Gastroesophageal sphincter (tissue), 4 donors: ENCODE data around the gene LSAMP. TPM values are rescaled to one million over a fixed set of nuclear protein-coding genes. Genes with fewer than 3 reads are reported as not detected.

Source experiments
- ATAC-seq: fragments of 150-250 bp; one replicate; pipeline ENCODE4 v1.9.1; 2016; ENCODE audit warnings: mild to moderate bottlenecking, moderate library complexity
- H3K27ac ChIP-seq, 4 donors: fragments of 200-600 bp; sonication (generic) in 3 of 4; 1 replicate in 3 of 4; 2 replicates in 1 of 4; pipeline ENCODE4 v1.5.1; 2016 to 2019
- H3K27me3 ChIP-seq: fragments of 200-600 bp; sonication (generic); one replicate; pipeline ENCODE4 v1.5.1; 2019
- H3K36me3 ChIP-seq, 2 donors: fragments of 200-600 bp; sonication (generic); one replicate each; pipeline ENCODE4 v1.5.1; 2019; ENCODE audit warnings: control low read depth in 1 of 2
- H3K4me1 ChIP-seq, 3 donors: fragments of 200-600 bp; sonication (generic); 1 replicate in 2 of 3; 2 replicates in 1 of 3; pipeline ENCODE4 v1.5.1; 2016 to 2019; ENCODE audit warnings: control low read depth in 2 of 3
- H3K4me3 ChIP-seq, 2 donors: fragments of 200-600 bp; sonication (generic); one replicate each; pipeline ENCODE4 v1.5.1; 2019; ENCODE audit warnings: mild to moderate bottlenecking in 1 of 2, moderate library complexity in 1 of 2
- H3K9me3 ChIP-seq, 3 donors: fragments of 200-600 bp; sonication (generic); one replicate each; pipeline ENCODE4 v1.5.1; 2017 to 2019; ENCODE audit warnings: control low read depth in 2 of 3
- EP300 ChIP-seq: sonication (generic); formaldehyde crosslinking; IDR thresholded peaks from one replicate; pipeline ENCODE4 v1.6.1; 2017; ENCODE audit warnings: antibody characterized with exemption, mild to moderate bottlenecking
- POLR2A ChIP-seq, 2 donors: fragments of 450-650 bp; IDR thresholded peaks; one replicate each; pipeline ENCODE4 v1.6.1; 2017; ENCODE audit warnings: antibody characterized with exemption in 2 of 2, mild to moderate bottlenecking in 2 of 2, moderate library complexity in 1 of 2
- POLR2AphosphoS5 ChIP-seq: sonication (generic); formaldehyde crosslinking; IDR thresholded peaks from one replicate; pipeline ENCODE4 v1.6.1; 2017; ENCODE audit warnings: antibody characterized with exemption
- WGBS, 2 donors: methylation state at CpG; one replicate each; pipeline ENCODE4 v1.1.5; 2018; ENCODE audit warnings: low coverage in 1 of 2; 5-methylcytosine and 5-hydroxymethylcytosine counted together
- total RNA-seq, 4 donors: library from RNA; depleted of rRNA; stranded (reverse); fragments of >200 nt; gene quantifications; one replicate each; pipeline ENCODE4 v1.1.0, GENCODE V29; 2016
- TF ChIP-seq, protein P1 (sequence below), 4 experiments: fragments of 200-600 bp in 2 of 4; fragments of 450-650 bp in 2 of 4; sonication (generic) in 1 of 4; IDR thresholded peaks; one replicate each; pipeline ENCODE4 v1.5.1; 2017 to 2019; ENCODE audit warnings: antibody characterized with exemption in 4 of 4, mild to moderate bottlenecking in 2 of 4, moderate library complexity in 2 of 4

LSAMP gene
- total RNA-seq, 4 donors from 2014 or later = 1.5 to 9.3 (median 3.6) TPM

DNA sequence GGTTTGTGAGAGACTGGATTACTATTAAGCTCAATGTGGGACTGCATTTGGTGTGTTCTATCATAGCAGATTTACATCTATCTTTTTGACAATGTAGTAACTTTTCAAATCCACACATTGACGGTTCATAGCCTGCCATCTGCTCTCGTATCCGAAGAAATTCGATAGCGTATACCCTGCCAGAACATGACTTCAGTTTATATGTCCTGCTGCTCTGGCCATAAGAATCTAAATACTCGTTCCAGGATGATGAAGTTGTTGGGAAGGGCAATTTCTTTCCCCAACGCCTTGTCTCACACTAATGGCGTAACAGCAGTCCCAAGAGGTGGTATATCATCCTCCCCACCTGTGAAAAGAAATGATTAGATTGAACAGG, 180.0 kb downstream of the LSAMP start:
- no peaks in the 10 kb centered on the region for H3K36me3 ChIP-seq
- no peak overlapping the region for H3K4me3 ChIP-seq
- H3K9me3 ChIP-seq = no peaks in the 10 kb centered on the region
- H3K27me3 ChIP-seq = no peaks in the 10 kb centered on the region
- TF ChIP-seq EP300 = no peak
- no peak for TF ChIP-seq POLR2A (IDR thresholded peaks at IDR 0.05)
- TF ChIP-seq POLR2AphosphoS5 = no peak
- TF ChIP-seq, protein P1, sequence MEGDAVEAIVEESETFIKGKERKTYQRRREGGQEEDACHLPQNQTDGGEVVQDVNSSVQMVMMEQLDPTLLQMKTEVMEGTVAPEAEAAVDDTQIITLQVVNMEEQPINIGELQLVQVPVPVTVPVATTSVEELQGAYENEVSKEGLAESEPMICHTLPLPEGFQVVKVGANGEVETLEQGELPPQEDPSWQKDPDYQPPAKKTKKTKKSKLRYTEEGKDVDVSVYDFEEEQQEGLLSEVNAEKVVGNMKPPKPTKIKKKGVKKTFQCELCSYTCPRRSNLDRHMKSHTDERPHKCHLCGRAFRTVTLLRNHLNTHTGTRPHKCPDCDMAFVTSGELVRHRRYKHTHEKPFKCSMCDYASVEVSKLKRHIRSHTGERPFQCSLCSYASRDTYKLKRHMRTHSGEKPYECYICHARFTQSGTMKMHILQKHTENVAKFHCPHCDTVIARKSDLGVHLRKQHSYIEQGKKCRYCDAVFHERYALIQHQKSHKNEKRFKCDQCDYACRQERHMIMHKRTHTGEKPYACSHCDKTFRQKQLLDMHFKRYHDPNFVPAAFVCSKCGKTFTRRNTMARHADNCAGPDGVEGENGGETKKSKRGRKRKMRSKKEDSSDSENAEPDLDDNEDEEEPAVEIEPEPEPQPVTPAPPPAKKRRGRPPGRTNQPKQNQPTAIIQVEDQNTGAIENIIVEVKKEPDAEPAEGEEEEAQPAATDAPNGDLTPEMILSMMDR (IDR thresholded peaks at IDR 0.05) = no peak
- no peak for ATAC-seq
- WGBS, 2 donors = 68 to 71% methylated on average over 8 of the region's 8 CpGs
- no peak overlapping the region for H3K27ac ChIP-seq
- no peaks in the 10 kb centered on the region for H3K4me1 ChIP-seq

DNA sequence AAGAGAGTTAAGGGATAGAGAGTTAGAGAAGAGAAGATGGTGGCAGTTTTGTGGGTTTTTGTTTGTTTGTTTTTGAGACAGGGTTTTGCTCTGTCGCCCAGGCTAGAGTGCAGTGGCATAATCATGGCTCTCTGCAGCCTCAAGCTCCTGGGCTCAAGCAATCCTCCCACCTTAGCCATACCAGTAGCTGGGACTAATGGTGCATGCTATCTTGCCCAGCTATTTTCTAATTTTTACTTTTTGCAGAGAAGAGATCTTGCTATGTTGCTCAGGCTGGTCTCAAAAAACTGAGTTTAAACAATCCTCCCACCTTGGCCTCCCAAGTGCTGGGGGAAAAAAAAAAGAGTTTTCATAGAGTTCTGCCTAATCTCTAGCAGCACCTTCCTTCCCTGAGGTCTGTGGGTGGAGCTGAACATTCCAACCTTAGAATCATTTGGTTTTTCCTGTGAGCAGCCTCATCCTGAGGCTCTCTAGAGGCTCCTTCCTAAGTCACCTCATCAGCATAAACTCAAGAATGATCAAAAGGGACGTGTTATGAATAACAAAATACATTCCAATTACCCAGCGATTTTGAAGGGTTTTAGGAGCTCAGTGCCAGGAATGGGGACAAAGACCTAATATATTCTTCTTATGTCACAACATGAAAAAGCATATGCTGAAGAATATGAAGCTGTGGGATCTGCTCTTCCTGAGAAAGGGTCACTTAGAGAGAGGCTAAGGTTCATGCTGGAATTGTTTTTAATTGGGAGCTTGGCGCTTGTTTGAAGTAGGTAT, 180.6 kb downstream of the LSAMP start:
- Histone ChIP-seq H3K4me3 (no peak overlapping the region), H3K4me1 (no peaks in the 10 kb centered on the region), H3K27me3 (no peaks in the 10 kb centered on the region), H3K9me3 (no peaks in the 10 kb centered on the region), H3K36me3 (no peaks in the 10 kb centered on the region), H3K27ac (no peak overlapping the region)
- TF ChIP-seq POLR2A (IDR thresholded peaks at IDR 0.05) = no peak
- TF ChIP-seq POLR2AphosphoS5 = no peak
- TF ChIP-seq, protein P1 (IDR thresholded peaks at IDR 0.05) = no peak
- TF ChIP-seq EP300 = no peak
- no peak for ATAC-seq
- WGBS, 2 donors = 68 to 70% methylated on average over 3 to 4 of the region's 4 CpGs

DNA sequence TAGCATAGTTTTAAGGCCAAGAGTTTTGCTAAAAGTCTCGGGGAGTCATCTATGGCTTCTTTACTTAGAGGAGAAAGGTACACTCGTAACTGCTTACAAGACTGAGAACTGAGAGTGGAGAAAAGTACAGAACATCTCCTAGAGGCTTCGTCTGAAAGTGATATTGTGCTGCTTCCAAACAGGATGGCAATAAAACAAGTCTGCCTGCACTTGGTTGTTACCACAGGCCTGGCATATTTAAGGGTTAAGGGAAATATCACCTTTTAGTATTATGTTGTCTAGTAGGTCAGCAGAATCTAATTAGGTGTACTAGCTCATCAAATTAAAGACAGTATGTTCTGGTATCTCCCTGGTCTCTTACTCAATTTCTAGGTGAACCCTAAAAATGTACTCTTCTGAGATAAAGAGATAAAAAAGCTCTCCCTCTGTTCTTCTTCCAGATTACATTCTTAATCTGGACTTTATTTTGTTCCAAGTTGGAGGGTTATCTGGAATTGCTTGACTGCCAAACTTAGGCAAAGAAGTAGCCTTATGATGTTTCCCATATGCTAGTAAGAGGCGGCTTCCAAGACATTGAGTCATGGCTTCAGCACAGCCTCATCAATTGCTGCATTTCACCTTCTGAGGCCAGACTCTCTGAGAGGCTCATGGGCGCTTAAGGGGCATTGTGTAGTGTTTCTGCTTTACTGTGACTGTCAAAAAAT, 181.3 kb downstream of the LSAMP start:
- Histone ChIP-seq H3K27ac (no peak overlapping the region), H3K4me3 (no peak overlapping the region), H3K27me3 (no peaks in the 10 kb centered on the region), H3K9me3 (no peaks in the 10 kb centered on the region), H3K4me1 (no peaks in the 10 kb centered on the region), H3K36me3 (no peaks in the 10 kb centered on the region)
- TF ChIP-seq POLR2A (IDR thresholded peaks at IDR 0.05) (no peak), EP300 (no peak), POLR2AphosphoS5 (no peak)
- TF ChIP-seq, protein P1 (IDR thresholded peaks at IDR 0.05) = no peak
- no peak for ATAC-seq
- WGBS, 2 donors = 50 to 69% methylated on average over 4 to 5 of the region's 5 CpGs

DNA sequence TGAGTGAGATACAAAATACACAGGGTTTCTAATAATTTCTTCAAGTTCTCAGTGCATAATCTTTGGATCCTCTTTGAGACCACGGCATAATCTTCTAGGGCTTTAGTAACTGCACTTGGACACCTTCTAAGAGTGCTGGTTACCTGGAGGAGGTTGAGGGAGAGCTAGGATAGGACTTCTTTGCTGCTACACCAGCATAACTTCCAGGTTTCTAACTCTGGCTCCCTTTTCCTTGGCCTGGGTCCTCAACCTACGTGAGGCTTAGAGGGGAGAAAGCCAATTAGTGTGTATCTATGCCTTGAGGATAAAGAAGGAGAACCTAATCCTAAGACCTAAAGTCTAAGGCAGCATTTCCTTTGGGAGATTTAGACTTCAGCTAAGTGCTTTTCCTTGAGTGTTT, 184.8 kb downstream of the LSAMP start:
- no peaks in the 10 kb centered on the region for H3K27me3 ChIP-seq
- H3K4me1 ChIP-seq = no peaks in the 10 kb centered on the region
- ATAC-seq = no peak
- no peak overlapping the region for H3K27ac ChIP-seq
- H3K9me3 ChIP-seq = no peaks in the 10 kb centered on the region
- 75 to 89% methylated on average over 1 of the region's 2 CpGs for WGBS, 2 donors
- TF ChIP-seq POLR2A (IDR thresholded peaks at IDR 0.05) = no peak
- no peak for TF ChIP-seq POLR2AphosphoS5
- no peak for TF ChIP-seq EP300
- TF ChIP-seq, protein P1 (IDR thresholded peaks at IDR 0.05) = no peak
- H3K36me3 ChIP-seq = no peaks in the 10 kb centered on the region
- H3K4me3 ChIP-seq = no peak overlapping the region

DNA sequence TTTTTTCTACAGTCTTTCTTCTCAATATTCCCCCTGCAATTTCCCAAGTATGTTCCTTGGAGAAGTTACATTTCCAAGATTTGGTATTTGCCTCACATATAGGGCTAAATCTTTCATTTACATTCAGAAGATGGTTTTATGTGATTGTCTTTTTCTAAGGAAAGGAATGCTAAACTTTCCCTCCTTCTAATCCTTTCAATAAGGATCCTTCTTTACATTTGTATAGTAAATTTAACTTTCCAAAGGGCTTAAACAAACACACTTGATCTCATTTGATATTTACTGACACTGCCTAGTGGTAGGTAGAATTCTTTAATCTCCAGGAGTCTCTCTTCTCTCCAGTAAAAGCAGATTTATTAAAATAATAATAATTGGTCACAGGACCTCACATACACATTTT, 185.3 kb downstream of the LSAMP start:
- Histone ChIP-seq H3K36me3 (no peaks in the 10 kb centered on the region), H3K9me3 (no peaks in the 10 kb centered on the region), H3K4me1 (no peaks in the 10 kb centered on the region), H3K27ac (no peak overlapping the region), H3K4me3 (no peak overlapping the region), H3K27me3 (no peaks in the 10 kb centered on the region)
- TF ChIP-seq EP300 (no peak), POLR2A (IDR thresholded peaks at IDR 0.05) (no peak), POLR2AphosphoS5 (no peak)
- TF ChIP-seq, protein P1 (IDR thresholded peaks at IDR 0.05) = no peak
- ATAC-seq = no peak
